ENCODE measurements around the gene FAM209B.
"Not testable (repeated sequence)": the region's sequence is repeated elsewhere in the genome, so short reads cannot be mapped to it uniquely, and the experiment has no call there.

The FAM209B gene

GRCh38 chr20:56540415-56540814, 7.4 kb downstream of the FAM209B start:
- no peak overlapping the region for H3K4me3 ChIP-seq (ENCODE audit: low read length)
- peak; percentile 2 for DNase-seq (ENCODE audit: low read depth)
- TF ChIP-seq CTCF (conservative IDR thresholded peaks at IDR 0.05; ENCODE audit: low read length): no peak

GRCh38 chr20:56542489-56543030, 9.5 kb downstream of the FAM209B start:
- no peak overlapping the region for H3K4me3 ChIP-seq (ENCODE audit: low read length)
- no peak for TF ChIP-seq CTCF (conservative IDR thresholded peaks at IDR 0.05; ENCODE audit: low read length)
- peak; percentile 28 for DNase-seq (ENCODE audit: low read depth)

DNA sequence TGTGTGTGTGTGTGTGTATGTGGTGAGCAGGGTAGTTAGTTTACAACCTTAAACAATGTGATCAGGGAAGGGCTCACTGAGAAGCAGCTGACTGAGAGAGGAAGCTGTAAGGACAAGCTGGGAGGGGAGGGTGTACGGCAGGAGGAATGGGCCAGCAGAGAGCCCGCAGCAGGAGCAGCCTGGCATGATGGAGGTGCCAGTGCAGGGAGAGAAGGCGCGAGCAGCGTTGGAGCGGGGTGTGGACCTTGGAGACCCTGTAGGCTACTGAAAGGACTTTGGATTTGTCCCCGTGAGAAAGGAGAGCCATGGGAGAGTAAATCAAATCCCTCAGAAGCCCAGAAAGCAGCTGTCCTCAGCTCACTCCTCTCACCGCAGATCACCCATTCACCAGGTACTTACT, 18.5 kb downstream of the FAM209B start:
- TF ChIP-seq CTCF (conservative IDR thresholded peaks at IDR 0.05; ENCODE audit: low read length): no peak
- H3K4me3 ChIP-seq (ENCODE audit: low read length): no peak overlapping the region
- no peak for DNase-seq (ENCODE audit: low read depth)

- no peak for DNase-seq (ENCODE audit: low read depth)
- no peak for TF ChIP-seq CTCF (conservative IDR thresholded peaks at IDR 0.05; ENCODE audit: low read length)
- no peak overlapping the region for H3K4me3 ChIP-seq (ENCODE audit: low read length)
Measured at GRCh38 chr20:56552911-56553629, 20.0 kb downstream of the FAM209B start.

DNA sequence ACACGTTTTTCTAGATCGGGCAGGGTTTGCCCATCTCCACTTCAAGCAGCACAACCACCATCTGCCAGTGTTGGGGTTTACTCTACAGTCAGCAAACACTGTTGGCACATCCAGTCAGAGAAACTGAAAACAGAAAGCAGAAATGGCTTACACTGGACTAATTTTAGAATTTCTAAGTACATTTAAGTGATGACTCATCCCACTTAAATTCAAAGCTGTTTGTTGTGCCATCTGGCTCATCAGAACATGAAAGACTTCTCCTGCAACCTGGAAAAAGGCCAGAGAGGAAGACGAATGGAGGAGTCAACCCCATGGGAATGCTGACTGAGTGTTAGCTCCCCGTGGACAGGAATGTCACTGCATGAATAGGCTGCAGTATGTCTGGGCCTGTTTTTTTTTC, 21.8 kb downstream of the FAM209B start:
- peak; percentile 46 for TF ChIP-seq CTCF (conservative IDR thresholded peaks at IDR 0.05; ENCODE audit: low read length)
- peak; percentile 98 for DNase-seq (ENCODE audit: low read depth)
- H3K4me3 ChIP-seq (ENCODE audit: low read length): no peak overlapping the region; the same call in 1 of the 2 replicates

DNA sequence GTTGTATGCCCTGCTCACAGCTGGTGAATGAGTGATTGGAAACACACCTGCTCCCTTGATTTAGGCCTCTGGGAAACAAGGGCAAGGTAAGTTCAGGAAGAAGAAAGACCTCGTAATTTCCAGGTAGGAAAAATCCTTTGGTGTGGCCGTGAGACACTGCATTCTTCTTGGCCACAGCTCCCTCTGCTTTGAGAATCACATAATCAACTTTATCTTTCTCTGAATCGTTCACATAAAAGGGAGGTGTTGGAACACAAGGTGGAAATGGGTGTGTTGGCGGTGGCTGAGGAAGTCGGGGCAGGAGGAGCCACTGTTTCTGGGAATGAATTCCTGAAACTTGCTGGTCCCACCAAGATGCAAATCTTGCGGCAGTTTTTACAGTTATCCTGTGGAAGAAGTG, 25.9 kb downstream of the FAM209B start:
- no peak overlapping the region for H3K4me3 ChIP-seq (ENCODE audit: low read length)
- no peak for TF ChIP-seq CTCF (conservative IDR thresholded peaks at IDR 0.05; ENCODE audit: low read length)
- no peak for DNase-seq (ENCODE audit: low read depth)

DNA sequence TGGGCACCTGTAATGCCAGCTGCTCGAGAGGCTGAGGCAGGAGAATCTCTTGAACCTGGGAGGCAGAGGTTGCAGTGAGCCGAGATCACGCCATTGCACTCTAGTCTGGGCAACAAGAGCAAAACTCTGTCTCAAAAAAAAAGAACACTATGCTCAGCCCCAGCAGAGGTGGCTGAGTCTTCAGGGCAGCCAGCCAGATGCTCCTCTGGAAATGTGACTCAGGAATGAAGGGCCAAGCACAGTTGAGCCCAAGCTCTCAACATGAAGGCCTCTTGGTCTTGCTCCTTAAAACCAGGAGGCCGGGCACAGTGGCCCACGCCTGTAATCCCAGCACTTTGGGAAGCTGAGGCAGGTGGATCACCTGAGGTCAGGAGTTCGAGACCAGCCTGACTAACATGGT, 31.5 kb downstream of the FAM209B start:
- H3K4me3 ChIP-seq (ENCODE audit: low read length): not testable (repeated sequence)
- peak; percentile 9 for DNase-seq (ENCODE audit: low read depth)
